NCI-H2196 treated with DMSO at 0.1 percent for 48 hours (cell line): Measurements from ENCODE around the gene UCP3.
"Not testable (repeated sequence)": the region's sequence is repeated elsewhere in the genome, so short reads cannot be mapped to it uniquely, and the experiment has no call there.

Experiments used
- DNase-seq: peaks from one replicate; lab custom pipeline; 2025; ENCODE audit not compliant: unreplicated experiment; lab: John Stamatoyannopoulos, UW

The UCP3 gene

GRCh38 chr11:74000307-74001133 lies 8.4 kb downstream of the UCP3 start:
- DNase-seq, result no peak

- no peak for DNase-seq
These were observed 9.1 kb downstream of the UCP3 start for GRCh38 chr11:73999581-74000306.

- DNase-seq, result no peak
These were observed 9.9 kb downstream of the UCP3 start for GRCh38 chr11:73998846-73999575.

- no peak for DNase-seq
These were observed 11.6 kb downstream of the UCP3 start for GRCh38 chr11:73997120-73997770.

- DNase-seq, result no peak
These were observed 12.6 kb downstream of the UCP3 start for GRCh38 chr11:73996161-73996747.

GRCh38 chr11:73995731-73996130 lies 13.2 kb downstream of the UCP3 start:
- DNase-seq, result no peak

GRCh38 chr11:73995247-73995646 lies 13.6 kb downstream of the UCP3 start:
- no peak for DNase-seq

GRCh38 chr11:73991471-73992006 lies 17.3 kb downstream of the UCP3 start:
- no peak for DNase-seq

- DNase-seq, result no peak
These were observed 18.2 kb downstream of the UCP3 start for GRCh38 chr11:73990730-73991129.

GRCh38 chr11:73989156-73989555 lies 19.7 kb downstream of the UCP3 start:
- no peak for DNase-seq

GRCh38 chr11:73988227-73988626 lies 20.7 kb downstream of the UCP3 start:
- DNase-seq, result no peak

GRCh38 chr11:73985661-73986060 lies 23.2 kb downstream of the UCP3 start:
- DNase-seq, result not testable (repeated sequence)

- DNase-seq, result no peak
These were observed 24.9 kb downstream of the UCP3 start for GRCh38 chr11:73983741-73984538.

- DNase-seq, result peak; percentile 98
These were observed 25.7 kb downstream of the UCP3 start for GRCh38 chr11:73982990-73983740.

- DNase-seq, result peak; percentile 77
These were observed 26.3 kb downstream of the UCP3 start, which contains the start of gene UCP2 for GRCh38 chr11:73982595-73982989. UCP2 (minus strand) TSS chr11:73982843; CDS start chr11:73978378, 4,465 bp downstream.

GRCh38 chr11:73981051-73981805 lies 27.7 kb downstream of the UCP3 start:
- DNase-seq, result no peak

- DNase-seq, result peak; percentile 91
These were observed 28.6 kb downstream of the UCP3 start for GRCh38 chr11:73980001-73980961.
